Right lobe of liver (tissue), 4 donors: Measurements from ENCODE around the gene ETS2.

ENCODE experiments used
- CTCF ChIP-seq, 4 donors: fragments of 200-600 bp in 3 of 4; fragments of 450-650 bp in 1 of 4; IDR thresholded peaks; one replicate each; pipeline versions ENCODE4 v1.5.1 to v1.8.0; 2016 to 2022; ENCODE audit warnings: antibody characterized with exemption in 4 of 4, mild to moderate bottlenecking in 2 of 4
- POLR2A ChIP-seq: fragments of 450-650 bp; IDR thresholded peaks from one replicate; pipeline ENCODE4 v1.6.1; 2017; ENCODE audit warnings: antibody characterized with exemption, mild to moderate bottlenecking
- donor health status: DM: no; HTN: no; CAD: no.
- donor health status: DM: no; HTN: no; CAD: no.
- donor health status: DM: no; HTN: yes; CAD: no.

GRCh38 chr21:38813547-38813946 is 7.8 kb downstream of the ETS2 start:
- TF ChIP-seq POLR2A (peak; percentile 27), CTCF (IDR thresholded peaks at IDR 0.05) (no peak)
